PC-3 (cell line): ENCODE measurements around the gene ABCC11.

ENCODE experiments used
- CTCF ChIP-seq: fragments of 300-600 bp; sonication (generic); conservative IDR thresholded peaks from 2 replicates; pipeline ENCODE4 v1.5.1; 2017; ENCODE audit warnings: antibody characterized with exemption, low read depth, mild to moderate bottlenecking, low read length
- EZH2phosphoT487 ChIP-seq: fragments of 300-600 bp; sonication (generic); IDR thresholded peaks from 2 replicates; pipeline ENCODE4 v1.6.1; 2018; ENCODE audit warnings: mild to moderate bottlenecking, antibody characterized with exemption, low read length, borderline replicate concordance

- TF ChIP-seq CTCF, result no peak
- TF ChIP-seq EZH2phosphoT487, result no peak
Observed at GRCh38 chr16:48256579-48257177, 9.3 kb upstream of the ABCC11 start.
